ENCODE measurements around the gene ASH1L.
"Not testable (repeated sequence)": the region's sequence is repeated elsewhere in the genome, so short reads cannot be mapped to it uniquely, and the experiment has no call there.

ASH1L gene

GRCh38 chr1:155295183-155295941 lies 267.2 kb downstream of the ASH1L start:
- peaks cover 31% of the 10 kb centered on the region for H3K27me3 ChIP-seq (replicated peaks)
- no peaks in the 10 kb centered on the region for H3K36me3 ChIP-seq (replicated peaks)
- no peak overlapping the region for H3K4me3 ChIP-seq (ENCODE audit: low read depth, low read length)
- no peak overlapping the region for H3K27ac ChIP-seq
- in situ Hi-C loops (cut with HindIII; ENCODE audit: low pct_ligation_motif_present, low sequenced_read_pairs) = no loop called here
- DNase-seq = no peak
- TF ChIP-seq, protein P1, sequence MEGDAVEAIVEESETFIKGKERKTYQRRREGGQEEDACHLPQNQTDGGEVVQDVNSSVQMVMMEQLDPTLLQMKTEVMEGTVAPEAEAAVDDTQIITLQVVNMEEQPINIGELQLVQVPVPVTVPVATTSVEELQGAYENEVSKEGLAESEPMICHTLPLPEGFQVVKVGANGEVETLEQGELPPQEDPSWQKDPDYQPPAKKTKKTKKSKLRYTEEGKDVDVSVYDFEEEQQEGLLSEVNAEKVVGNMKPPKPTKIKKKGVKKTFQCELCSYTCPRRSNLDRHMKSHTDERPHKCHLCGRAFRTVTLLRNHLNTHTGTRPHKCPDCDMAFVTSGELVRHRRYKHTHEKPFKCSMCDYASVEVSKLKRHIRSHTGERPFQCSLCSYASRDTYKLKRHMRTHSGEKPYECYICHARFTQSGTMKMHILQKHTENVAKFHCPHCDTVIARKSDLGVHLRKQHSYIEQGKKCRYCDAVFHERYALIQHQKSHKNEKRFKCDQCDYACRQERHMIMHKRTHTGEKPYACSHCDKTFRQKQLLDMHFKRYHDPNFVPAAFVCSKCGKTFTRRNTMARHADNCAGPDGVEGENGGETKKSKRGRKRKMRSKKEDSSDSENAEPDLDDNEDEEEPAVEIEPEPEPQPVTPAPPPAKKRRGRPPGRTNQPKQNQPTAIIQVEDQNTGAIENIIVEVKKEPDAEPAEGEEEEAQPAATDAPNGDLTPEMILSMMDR (IDR thresholded peaks at IDR 0.05; ENCODE audit: low read depth, low read length, missing control alignments) = no peak

DNA sequence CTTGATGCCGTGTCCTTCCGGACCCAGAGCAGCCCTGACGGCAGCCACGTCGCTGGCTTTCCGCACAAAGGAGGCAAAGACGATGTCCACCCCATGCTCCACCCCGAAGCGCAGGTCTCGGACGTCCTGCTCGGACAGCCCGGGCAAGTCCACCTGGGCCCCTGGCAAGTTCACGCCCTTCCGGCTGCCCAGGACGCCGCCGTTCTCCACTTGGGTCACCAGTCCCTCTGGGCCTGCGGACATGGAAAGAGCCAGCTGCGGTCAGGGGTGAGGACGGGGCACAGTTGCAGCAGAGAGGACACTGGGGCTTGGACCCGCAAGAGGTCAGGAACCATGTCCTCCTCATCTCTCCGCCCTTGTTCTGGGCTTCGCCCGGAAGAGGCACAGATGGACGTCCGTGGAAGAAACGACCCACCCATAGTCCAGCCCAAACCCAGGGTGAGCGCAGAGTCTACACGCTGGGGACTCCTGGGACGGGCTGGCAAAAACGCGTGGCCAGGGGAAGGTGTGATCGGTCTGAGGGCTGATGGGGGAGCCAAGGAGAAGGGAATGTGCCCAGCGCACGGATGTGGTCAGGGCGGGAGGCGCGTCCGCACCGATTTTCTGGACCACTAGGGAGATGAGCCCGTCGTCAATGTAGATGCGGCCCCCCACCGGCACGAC lies 268.0 kb downstream of the ASH1L start:
- TF ChIP-seq, protein P1 (IDR thresholded peaks at IDR 0.05; ENCODE audit: low read depth, low read length, missing control alignments) = no peak
- Histone ChIP-seq H3K4me3 (ENCODE audit: low read depth, low read length) (no peak overlapping the region), H3K36me3 (replicated peaks) (no peaks in the 10 kb centered on the region), H3K27ac (no peak overlapping the region), H3K27me3 (replicated peaks) (peaks cover 31% of the 10 kb centered on the region)
- in situ Hi-C loops (cut with HindIII; ENCODE audit: low pct_ligation_motif_present, low sequenced_read_pairs) = no loop called here
- no peak for DNase-seq

GRCh38 chr1:155293086-155293749 lies 269.4 kb downstream of the ASH1L start:
- Histone ChIP-seq H3K4me3 (ENCODE audit: low read depth, low read length) (no peak overlapping the region), H3K36me3 (replicated peaks) (no peaks in the 10 kb centered on the region), H3K27me3 (replicated peaks) (peaks cover 31% of the 10 kb centered on the region), H3K27ac (no peak overlapping the region)
- TF ChIP-seq, protein P1 (IDR thresholded peaks at IDR 0.05; ENCODE audit: low read depth, low read length, missing control alignments) = no peak
- DNase-seq = no peak
- in situ Hi-C loops (cut with HindIII; ENCODE audit: low pct_ligation_motif_present, low sequenced_read_pairs) = no loop called here

DNA sequence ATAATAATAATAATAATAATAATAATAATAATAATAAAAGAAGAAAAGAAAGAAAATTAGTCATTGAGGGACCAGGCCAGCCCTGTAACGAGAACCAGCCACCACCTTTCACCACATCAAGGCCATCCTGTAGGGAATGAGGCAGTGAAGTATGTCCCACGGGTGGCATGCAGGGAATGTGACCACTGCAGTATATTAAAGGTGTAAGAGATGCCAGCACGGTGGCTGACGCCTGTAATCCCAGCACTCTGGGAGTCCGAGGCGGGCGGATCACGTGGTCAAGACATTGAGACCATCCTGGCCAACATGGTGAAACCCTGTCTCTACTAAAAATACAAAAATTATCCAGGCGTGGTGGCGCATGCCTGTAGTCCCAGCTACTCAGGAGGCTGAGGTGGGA lies 271.6 kb downstream of the ASH1L start:
- DNase-seq; in situ Hi-C loops (cut with HindIII; ENCODE audit: low pct_ligation_motif_present, low sequenced_read_pairs); H3K36me3 ChIP-seq (replicated peaks); H3K4me3 ChIP-seq (ENCODE audit: low read depth, low read length); H3K27ac ChIP-seq: not testable (repeated sequence)
- H3K27me3 ChIP-seq (replicated peaks) = peaks cover 24% of the 10 kb centered on the region

DNA sequence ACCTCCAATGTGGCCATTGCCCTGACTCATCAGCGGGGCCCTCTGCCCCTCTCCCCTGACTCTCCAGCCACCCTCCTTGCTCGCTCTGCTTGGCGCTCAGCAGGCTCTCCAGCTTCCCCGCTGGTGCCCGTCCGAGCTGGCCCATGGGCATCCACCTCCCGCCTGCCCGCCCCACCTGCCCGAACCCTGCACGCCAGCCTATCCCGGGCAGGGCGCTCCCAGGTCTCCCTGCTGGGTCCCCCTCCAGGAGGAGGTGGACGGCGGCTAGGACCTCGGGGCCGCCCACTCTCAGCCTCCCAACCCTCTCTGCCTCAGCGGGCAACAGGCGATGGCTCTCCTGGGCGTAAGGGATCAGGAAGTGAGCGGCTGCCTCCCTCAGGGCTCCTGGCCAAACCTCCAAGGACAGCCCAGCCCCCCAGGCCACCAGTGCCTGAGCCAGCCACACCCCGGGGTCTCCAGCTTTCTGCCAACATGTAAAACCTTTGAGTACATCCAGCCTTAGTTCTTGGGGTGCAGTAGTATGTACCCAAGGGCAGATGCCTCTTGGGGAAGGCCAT lies 274.5 kb downstream of the ASH1L start:
- in situ Hi-C loops (cut with HindIII; ENCODE audit: low pct_ligation_motif_present, low sequenced_read_pairs) = no loop called here
- H3K27ac ChIP-seq = no peak overlapping the region
- no peaks in the 10 kb centered on the region for H3K27me3 ChIP-seq (replicated peaks)
- H3K4me3 ChIP-seq (ENCODE audit: low read depth, low read length) = no peak overlapping the region
- DNase-seq = no peak
- no peaks in the 10 kb centered on the region for H3K36me3 ChIP-seq (replicated peaks)
- TF ChIP-seq, protein P1 (IDR thresholded peaks at IDR 0.05; ENCODE audit: low read depth, low read length, missing control alignments) = no peak

DNA sequence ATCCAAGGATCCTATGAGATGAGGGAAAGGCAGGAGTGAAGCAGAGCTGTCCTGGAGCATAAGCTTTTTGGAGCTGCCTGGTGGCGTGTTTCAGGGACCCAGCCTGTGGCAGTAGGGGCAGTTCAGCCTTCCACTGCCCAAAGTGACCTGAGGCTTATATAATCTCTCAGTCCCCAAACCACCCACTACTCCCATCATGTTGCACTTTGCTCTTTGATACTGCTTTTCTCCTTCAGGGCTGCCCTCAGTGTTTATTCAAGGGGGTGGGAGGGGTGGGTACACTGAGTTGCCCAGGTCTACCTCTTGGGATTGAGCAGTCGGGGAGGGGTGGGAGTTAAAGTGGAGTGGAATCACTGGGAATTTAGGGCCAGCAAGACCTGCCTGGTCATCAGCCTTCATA lies 276.1 kb downstream of the ASH1L start:
- H3K27ac ChIP-seq = no peak overlapping the region
- in situ Hi-C loops (cut with HindIII; ENCODE audit: low pct_ligation_motif_present, low sequenced_read_pairs) = no loop called here
- H3K27me3 ChIP-seq (replicated peaks) = no peaks in the 10 kb centered on the region
- H3K36me3 ChIP-seq (replicated peaks) = no peaks in the 10 kb centered on the region
- DNase-seq = no peak
- H3K4me3 ChIP-seq (ENCODE audit: low read depth, low read length) = no peak overlapping the region
- TF ChIP-seq, protein P1 (IDR thresholded peaks at IDR 0.05; ENCODE audit: low read depth, low read length, missing control alignments) = no peak

Data from brain microvascular endothelial cell (primary cell).